ENCODE data around the gene NAA40.
"Not testable (repeated sequence)": the region's sequence is repeated elsewhere in the genome, so short reads cannot be mapped to it uniquely, and the experiment has no call there.

The NAA40 gene

GRCh38 chr11:63939397-63939891, 642 bp downstream of the NAA40 start:
- no peak for DNase-seq (ENCODE audit: low spot score)

- DNase-seq (ENCODE audit: low spot score) = no peak
Observed at GRCh38 chr11:63940786-63941185, 2.0 kb downstream of the NAA40 start.

GRCh38 chr11:63941901-63942300, 3.1 kb downstream of the NAA40 start:
- DNase-seq (ENCODE audit: low spot score) = no peak

- no peak for DNase-seq (ENCODE audit: low spot score)
Observed at GRCh38 chr11:63942803-63943202, 4.0 kb downstream of the NAA40 start.

GRCh38 chr11:63944987-63945386, 6.2 kb downstream of the NAA40 start:
- DNase-seq (ENCODE audit: low spot score) = no peak

GRCh38 chr11:63945477-63946163, 6.8 kb downstream of the NAA40 start:
- DNase-seq (ENCODE audit: low spot score) = peak; percentile 62

GRCh38 chr11:63951779-63952536, 13.2 kb downstream of the NAA40 start:
- DNase-seq (ENCODE audit: low spot score) = no peak

- no peak for DNase-seq (ENCODE audit: low spot score)
Observed at GRCh38 chr11:63952570-63952969, 13.8 kb downstream of the NAA40 start.

- no peak for DNase-seq (ENCODE audit: low spot score)
Observed at GRCh38 chr11:63958008-63958407, 19.2 kb downstream of the NAA40 start.

- DNase-seq (ENCODE audit: low spot score) = no peak
Observed at GRCh38 chr11:63961608-63962412, 23.0 kb downstream of the NAA40 start.

GRCh38 chr11:63963895-63964294, 25.1 kb downstream of the NAA40 start:
- not testable (repeated sequence) for DNase-seq (ENCODE audit: low spot score)

GRCh38 chr11:63966444-63966843, 27.6 kb downstream of the NAA40 start:
- DNase-seq (ENCODE audit: low spot score) = no peak

GRCh38 chr11:63969461-63969860, 30.7 kb downstream of the NAA40 start:
- no peak for DNase-seq (ENCODE audit: low spot score)

GRCh38 chr11:63970902-63971301, 32.1 kb downstream of the NAA40 start:
- DNase-seq (ENCODE audit: low spot score) = no peak

GRCh38 chr11:63973912-63974258, 35.1 kb downstream of the NAA40 start:
- DNase-seq (ENCODE audit: low spot score) = not testable (repeated sequence)

- DNase-seq (ENCODE audit: low spot score) = peak; percentile 90
Observed at GRCh38 chr11:63974259-63975143, 35.7 kb downstream of the NAA40 start, which contains the start of gene COX8A. COX8A (plus strand) TSS chr11:63974620; CDS start chr11:63974681, 61 bp downstream.

- no peak for DNase-seq (ENCODE audit: low spot score)
Observed at GRCh38 chr11:63978551-63979239, 39.9 kb downstream of the NAA40 start.

- no peak for DNase-seq (ENCODE audit: low spot score)
Observed at GRCh38 chr11:63979426-63979825, 40.6 kb downstream of the NAA40 start.

GRCh38 chr11:63985812-63986155, 47.0 kb downstream of the NAA40 start:
- DNase-seq (ENCODE audit: low spot score) = no peak

- DNase-seq (ENCODE audit: low spot score) = peak; percentile 93
Observed at GRCh38 chr11:63986156-63986931, 47.5 kb downstream of the NAA40 start, which contains the start of gene OTUB1. OTUB1 (plus strand) TSS chr11:63986438; CDS start chr11:63986457, 19 bp downstream.
